Glomerular visceral epithelial cell (primary cell): ENCODE data around the gene NACC2.

Experiments used
- DNase-seq: peaks from one replicate; pipeline ENCODE4 v3.0.0-alpha.2; 2016; ENCODE audit errors: extremely low spot score

Gene NACC2

GRCh38 chr9:135994501-135995192 lies 100.4 kb downstream of the NACC2 start:
- DNase-seq, result no peak

GRCh38 chr9:135993765-135994500 lies 101.2 kb downstream of the NACC2 start:
- DNase-seq, result no peak

GRCh38 chr9:135993409-135993742 lies 101.7 kb downstream of the NACC2 start:
- no peak for DNase-seq

GRCh38 chr9:135992486-135993408 lies 102.3 kb downstream of the NACC2 start:
- DNase-seq, result peak; percentile 82

GRCh38 chr9:135991771-135992170 lies 103.3 kb downstream of the NACC2 start:
- no peak for DNase-seq

GRCh38 chr9:135990468-135991429 lies 104.3 kb downstream of the NACC2 start:
- peak; percentile 82 for DNase-seq

GRCh38 chr9:135989722-135990467 lies 105.2 kb downstream of the NACC2 start:
- DNase-seq, result no peak

DNA sequence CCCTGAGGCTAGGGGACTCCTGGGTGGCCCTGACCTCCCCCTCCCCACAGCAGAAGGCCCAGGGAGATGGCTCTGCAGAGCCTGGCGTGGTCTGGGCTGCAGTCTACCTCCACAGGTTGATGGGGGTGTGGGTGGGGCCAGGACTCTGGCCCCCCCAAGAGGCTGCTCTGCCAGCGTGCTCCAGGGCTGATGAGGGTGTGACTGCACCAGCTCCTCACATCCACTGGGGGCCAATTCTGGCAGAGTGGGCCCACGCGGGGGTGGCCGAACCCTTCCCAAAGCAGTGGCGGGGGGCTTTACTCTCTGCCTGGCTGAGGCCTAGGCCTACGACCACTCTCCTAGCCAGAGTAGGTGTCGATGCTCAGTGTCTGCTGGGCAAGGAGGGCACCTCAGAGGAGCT lies 105.9 kb downstream of the NACC2 start:
- no peak for DNase-seq

DNA sequence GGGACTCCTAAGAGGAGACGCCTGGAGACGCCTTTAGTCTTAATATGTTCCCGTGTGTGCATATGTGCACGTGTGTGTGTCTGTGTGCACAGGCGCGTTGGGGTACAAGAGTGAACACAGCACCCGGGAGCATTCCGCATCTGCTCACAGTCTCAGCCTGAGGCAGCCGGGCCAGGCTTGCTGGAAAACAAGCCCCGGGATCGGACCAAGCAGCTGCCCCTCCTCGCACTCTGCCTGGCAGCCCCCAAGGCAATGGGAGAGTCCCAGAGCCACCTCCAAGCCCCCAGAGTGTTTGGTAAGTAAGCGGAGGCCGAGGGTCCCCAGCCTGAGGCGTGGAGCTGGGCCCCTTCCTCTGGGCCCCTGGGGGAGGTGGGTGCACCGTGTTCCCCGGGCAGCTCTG lies 106.6 kb downstream of the NACC2 start:
- DNase-seq, result no peak

- no peak for DNase-seq
These were observed 107.2 kb downstream of the NACC2 start for GRCh38 chr9:135987838-135988404.

GRCh38 chr9:135986605-135987004 lies 108.5 kb downstream of the NACC2 start:
- no peak for DNase-seq

- no peak for DNase-seq
These were observed 109.2 kb downstream of the NACC2 start for GRCh38 chr9:135985889-135986288.

GRCh38 chr9:135985459-135985774 lies 109.7 kb downstream of the NACC2 start:
- DNase-seq, result no peak

GRCh38 chr9:135984072-135984710 lies 110.9 kb downstream of the NACC2 start:
- no peak for DNase-seq

GRCh38 chr9:135983208-135984071 lies 111.6 kb downstream of the NACC2 start:
- no peak for DNase-seq

- no peak for DNase-seq
These were observed 112.4 kb downstream of the NACC2 start for GRCh38 chr9:135982499-135983207.

DNA sequence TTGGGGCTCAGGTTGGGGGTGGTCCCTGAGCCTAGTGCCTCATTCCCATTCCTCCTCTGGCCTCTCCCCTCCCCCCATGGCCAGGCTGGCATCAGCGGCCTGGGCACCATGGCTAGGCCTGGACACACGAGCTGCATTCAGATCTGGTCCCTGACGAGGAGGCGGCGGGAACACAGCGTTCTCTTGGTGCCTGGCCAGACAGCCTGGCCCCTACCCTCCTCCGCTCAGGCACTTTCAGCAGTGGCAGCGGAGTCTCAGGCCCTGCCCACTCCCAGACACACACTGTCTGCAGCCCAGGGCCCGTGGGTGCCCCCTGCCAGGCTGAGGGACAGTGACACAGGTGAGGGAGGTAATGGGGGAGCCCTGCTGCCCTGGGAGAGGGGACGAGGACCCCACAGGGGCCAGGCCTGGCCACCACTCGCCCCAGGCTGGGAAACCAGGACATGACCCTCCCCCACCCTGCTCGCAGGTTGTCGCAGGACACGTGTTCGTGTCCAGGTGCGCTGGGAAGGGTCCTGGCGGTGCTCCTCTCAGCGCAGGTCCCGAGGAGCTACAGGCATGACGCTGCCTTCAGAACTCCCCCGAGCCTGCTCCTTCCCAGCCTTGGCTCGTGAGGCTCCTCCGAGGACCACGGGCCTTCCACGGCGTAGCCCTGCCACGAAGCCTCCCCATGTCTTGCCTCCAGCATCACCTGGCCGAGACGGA lies 114.0 kb downstream of the NACC2 start:
- DNase-seq, result no peak
